HEK293 (cell line): ENCODE data around the gene IQGAP3.
A peak's percentile ranks its signal among the peaks of the same experiment; 100 is the strongest.

Experiments used
- CTCF ChIA-PET: fragments of 350-600 bp; formaldehyde crosslinking; extraction: SDS; loops from one replicate; lab custom pipeline; 2021; ENCODE audit warnings: antibody characterized with exemption; lab: Yijun Ruan, JAX
- POLR2A ChIA-PET: fragments of 300-600 bp; formaldehyde crosslinking; extraction: SDS; loops from one replicate; lab custom pipeline; 2020; ENCODE audit warnings: antibody characterized with exemption, inconsistent platforms; lab: Yijun Ruan, JAX
- H3K27ac ChIP-seq: fragments of 200-500 bp; sonication (Bioruptor generic); 2 replicates; pipeline ENCODE4 v1.5.1; 2014; ENCODE audit warnings: low read depth, low read length, control low read depth, inconsistent platforms; ENCODE audit errors: extremely low read depth
- H3K36me3 ChIP-seq, 2 experiments: fragments of 200-500 bp in 1 of 2; sonication (Bioruptor generic) in 1 of 2; 1 replicate in 1 of 2; 2 replicates in 1 of 2; pipeline ENCODE4 v1.5.1; 2014 to 2017; ENCODE audit warnings: inconsistent platforms in 2 of 2, low read length in 2 of 2; ENCODE audit not compliant: control insufficient read depth in 2 of 2, insufficient read depth in 1 of 2
- H3K4me1 ChIP-seq: fragments of 200-500 bp; sonication (Bioruptor generic); 2 replicates; pipeline ENCODE4 v1.5.1; 2014; ENCODE audit warnings: mild to moderate bottlenecking, low read length, inconsistent platforms; ENCODE audit not compliant: control insufficient read depth, insufficient read depth
- H3K4me3 ChIP-seq: 2 replicates; pipeline ENCODE4 v1.5.1; 2011; ENCODE audit warnings: low read depth, mild to moderate bottlenecking, control low read depth, low read length, moderate library complexity
- H3K9me3 ChIP-seq: fragments of 200-500 bp; sonication (Bioruptor generic); 2 replicates; pipeline ENCODE4 v1.5.1; 2014; ENCODE audit warnings: low read depth, low read length, inconsistent platforms; ENCODE audit not compliant: control insufficient read depth, insufficient read depth
- BCL11A ChIP-seq: fragments of 450-650 bp; formaldehyde crosslinking; IDR thresholded peaks from 2 replicates; pipeline ENCODE4 v1.5.1; 2016; ENCODE audit warnings: low read depth, missing biosample characterization, missing genetic modification characterization
- EGR2 ChIP-seq: fragments of 450-650 bp; formaldehyde crosslinking; IDR thresholded peaks from 2 replicates; pipeline ENCODE4 v1.5.1; 2016; ENCODE audit warnings: low read depth, missing biosample characterization, missing genetic modification characterization
- HOXA7 ChIP-seq: sonication (generic); formaldehyde crosslinking; IDR thresholded peaks from 2 replicates; pipeline ENCODE4 v1.8.1; 2022; ENCODE audit warnings: missing genetic modification reagents, borderline replicate concordance
- IKZF3 ChIP-seq: fragments of 450-650 bp; IDR thresholded peaks from 2 replicates; pipeline ENCODE4 v1.5.0; 2018; ENCODE audit warnings: missing biosample characterization, mild to moderate bottlenecking, missing genetic modification characterization, moderate library complexity
- KLF10 ChIP-seq: fragments of 450-650 bp; IDR thresholded peaks from 2 replicates; pipeline ENCODE4 v1.5.1; 2018; ENCODE audit warnings: missing biosample characterization, mild to moderate bottlenecking, missing genetic modification characterization
- KLF16 ChIP-seq: fragments of 450-650 bp; formaldehyde crosslinking; IDR thresholded peaks from 2 replicates; pipeline ENCODE4 v1.5.1; 2017; ENCODE audit warnings: missing biosample characterization, missing genetic modification characterization
- KLF7 ChIP-seq: fragments of 450-650 bp; formaldehyde crosslinking; IDR thresholded peaks from 2 replicates; pipeline ENCODE4 v1.5.1; 2016; ENCODE audit warnings: missing biosample characterization, missing genetic modification characterization, borderline replicate concordance
- KLF9 ChIP-seq: fragments of 450-650 bp; formaldehyde crosslinking; IDR thresholded peaks from 2 replicates; pipeline ENCODE4 v1.5.1; 2016; ENCODE audit warnings: missing biosample characterization, missing genetic modification characterization, low read depth
- SCRT1 ChIP-seq: fragments of 450-650 bp; formaldehyde crosslinking; IDR thresholded peaks from 2 replicates; pipeline ENCODE4 v1.5.1; 2016; ENCODE audit warnings: missing biosample characterization, missing genetic modification characterization, borderline replicate concordance
- SCRT2 ChIP-seq: fragments of 450-650 bp; formaldehyde crosslinking; IDR thresholded peaks from 2 replicates; pipeline ENCODE4 v1.5.1; 2016; ENCODE audit warnings: missing biosample characterization, missing genetic modification characterization
- ZEB2 ChIP-seq: fragments of 450-650 bp; formaldehyde crosslinking; IDR thresholded peaks from 2 replicates; pipeline ENCODE4 v1.5.1; 2016; ENCODE audit warnings: missing biosample characterization, missing genetic modification characterization
- ZFP41 ChIP-seq: fragments of 450-650 bp; formaldehyde crosslinking; IDR thresholded peaks from 2 replicates; pipeline ENCODE4 v1.5.1; 2016; ENCODE audit warnings: missing biosample characterization, missing genetic modification characterization, borderline replicate concordance
- ZIC2 ChIP-seq: fragments of 450-650 bp; formaldehyde crosslinking; IDR thresholded peaks from 2 replicates; pipeline ENCODE4 v1.5.1; 2016; ENCODE audit warnings: missing biosample characterization, missing genetic modification characterization
- ZNF138 ChIP-seq: fragments of 450-650 bp; formaldehyde crosslinking; IDR thresholded peaks from 2 replicates; pipeline ENCODE4 v1.5.1; 2016; ENCODE audit warnings: missing biosample characterization, missing genetic modification characterization, borderline replicate concordance
- ZNF148 ChIP-seq: fragments of 450-650 bp; formaldehyde crosslinking; IDR thresholded peaks from 2 replicates; pipeline ENCODE4 v1.5.0; 2017; ENCODE audit warnings: missing biosample characterization, missing genetic modification characterization, borderline replicate concordance
- ZNF169 ChIP-seq: fragments of 450-650 bp; formaldehyde crosslinking; IDR thresholded peaks from 2 replicates; pipeline ENCODE4 v1.5.1; 2016; ENCODE audit warnings: missing biosample characterization, missing genetic modification characterization
- ZNF223 ChIP-seq: fragments of 450-650 bp; formaldehyde crosslinking; IDR thresholded peaks from 2 replicates; pipeline ENCODE4 v1.5.1; 2016; ENCODE audit warnings: missing biosample characterization, missing genetic modification characterization
- ZNF302 ChIP-seq: fragments of 450-650 bp; formaldehyde crosslinking; IDR thresholded peaks from 2 replicates; pipeline ENCODE4 v1.5.1; 2016; ENCODE audit warnings: missing biosample characterization, missing genetic modification characterization, low read depth
- ZNF341 ChIP-seq: fragments of 450-650 bp; formaldehyde crosslinking; IDR thresholded peaks from 2 replicates; pipeline ENCODE4; 2016; ENCODE audit warnings: low read depth, missing biosample characterization, missing genetic modification characterization
- ZNF37A ChIP-seq: fragments of 450-650 bp; IDR thresholded peaks from 2 replicates; pipeline ENCODE4 v1.5.1; 2018; ENCODE audit warnings: missing biosample characterization, missing genetic modification characterization
- ZNF449 ChIP-seq: fragments of 450-650 bp; formaldehyde crosslinking; IDR thresholded peaks from 2 replicates; pipeline ENCODE4 v1.5.1; 2017; ENCODE audit warnings: missing biosample characterization, mild to moderate bottlenecking, missing genetic modification characterization, moderate library complexity
- ZNF530 ChIP-seq: fragments of 450-650 bp; formaldehyde crosslinking; IDR thresholded peaks from 2 replicates; pipeline ENCODE4 v1.5.1; 2016; ENCODE audit warnings: low read depth, missing biosample characterization, missing genetic modification characterization
- ZNF548 ChIP-seq: fragments of 450-650 bp; formaldehyde crosslinking; IDR thresholded peaks from 2 replicates; pipeline ENCODE4 v1.5.1; 2016; ENCODE audit warnings: missing biosample characterization, missing genetic modification characterization
- ZNF600 ChIP-seq: fragments of 450-650 bp; formaldehyde crosslinking; IDR thresholded peaks from 2 replicates; pipeline ENCODE4 v1.5.1; 2016; ENCODE audit warnings: missing biosample characterization, missing genetic modification characterization
- ZNF747 ChIP-seq: fragments of 450-650 bp; formaldehyde crosslinking; IDR thresholded peaks from 2 replicates; pipeline ENCODE4 v1.5.1; 2016; ENCODE audit warnings: missing biosample characterization, missing genetic modification characterization
- TF ChIP-seq, protein P1 (sequence below): fragments of 450-650 bp; formaldehyde crosslinking; IDR thresholded peaks from 2 replicates; pipeline ENCODE4 v1.5.1; 2016; ENCODE audit warnings: missing biosample characterization, missing genetic modification characterization
- TF ChIP-seq, protein P2 (sequence below): fragments of 450-650 bp; formaldehyde crosslinking; IDR thresholded peaks from 2 replicates; pipeline ENCODE4 v1.5.1; 2016; ENCODE audit warnings: missing biosample characterization, missing genetic modification characterization

IQGAP3 gene

DNA sequence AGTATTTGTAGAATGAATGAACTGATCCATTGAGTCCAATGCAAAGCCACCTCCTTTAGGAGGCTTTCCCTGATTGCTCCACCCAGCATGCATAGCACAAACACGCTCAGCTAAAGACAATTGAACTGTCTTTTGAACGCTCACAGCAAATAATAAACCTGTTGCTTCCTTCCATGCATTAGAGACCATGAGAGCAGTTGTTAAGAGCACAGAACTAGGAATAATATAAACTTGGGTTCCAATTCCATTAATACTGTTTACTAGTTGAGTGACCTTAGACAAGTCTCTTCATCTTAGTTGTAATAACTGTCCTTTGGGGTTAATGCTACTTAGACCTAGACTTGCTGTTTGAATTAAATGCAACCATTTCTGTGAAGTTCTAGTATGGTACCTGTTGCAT, 65.9 kb downstream of the IQGAP3 start:
- Histone ChIP-seq H3K36me3 (no peaks in the 10 kb centered on the region), H3K4me1 (no peaks in the 10 kb centered on the region), H3K4me3 (no peak overlapping the region), H3K9me3 (no peaks in the 10 kb centered on the region), H3K27ac (no peak overlapping the region)
- ChIA-PET CTCF (interaction anchor here (0.6 to 1.2 kb wide), 3 partner anchors 26 to 737 kb away, joined by 3 to 4 read pairs (median 3); no protein-coding TSS in a partner anchor), POLR2A (no interaction called here)
- TF ChIP-seq SCRT2 (tag by site-specific recombination) (peak; percentile 90), SCRT1 (tag by site-specific recombination) (0 out of 2 replicates have a peak, but pooled peaks have one; percentile 39), ZFP41 (no peak)

- no peak overlapping the region for H3K27ac ChIP-seq
- H3K9me3 ChIP-seq = no peaks in the 10 kb centered on the region
- CTCF ChIA-PET = interaction anchor here (0.7 to 1.3 kb wide), 3 partner anchors 23 to 152 kb away, joined by 3 to 4 read pairs (median 3); no protein-coding TSS in a partner anchor
- H3K4me1 ChIP-seq = no peaks in the 10 kb centered on the region
- H3K36me3 ChIP-seq = no peaks in the 10 kb centered on the region
- H3K4me3 ChIP-seq = no peak overlapping the region
- POLR2A ChIA-PET = interaction anchor here (0.6 to 1.3 kb wide), 6 partner anchors 13 to 124 kb away, joined by 3 to 7 read pairs (median 4); partner anchors contain the start of gene NAXE
- TF ChIP-seq ZNF449 (tag by site-specific recombination) = no peak
- TF ChIP-seq HOXA7 (CRISPR knock-in tag) = no peak
- no peak for TF ChIP-seq KLF9 (tag by site-specific recombination)
- no peak for TF ChIP-seq ZNF148 (tag by site-specific recombination)
- no peak for TF ChIP-seq ZEB2 (tag by site-specific recombination)
- TF ChIP-seq KLF7 (tag by site-specific recombination) = peak; percentile 32; the same call in 1 of the 2 replicates
- no peak for TF ChIP-seq ZNF37A (tag by site-specific recombination)
- no peak for TF ChIP-seq SCRT1 (tag by site-specific recombination)
- TF ChIP-seq ZIC2 (tag by site-specific recombination) = no peak
- TF ChIP-seq KLF10 (tag by site-specific recombination) = no peak
- TF ChIP-seq ZNF302 = no peak
- TF ChIP-seq ZNF223 (tag by site-specific recombination) = no peak
- no peak for TF ChIP-seq IKZF3
- TF ChIP-seq ZNF341 (tag by site-specific recombination) = no peak
- TF ChIP-seq EGR2 = no peak
- TF ChIP-seq, protein P1, sequence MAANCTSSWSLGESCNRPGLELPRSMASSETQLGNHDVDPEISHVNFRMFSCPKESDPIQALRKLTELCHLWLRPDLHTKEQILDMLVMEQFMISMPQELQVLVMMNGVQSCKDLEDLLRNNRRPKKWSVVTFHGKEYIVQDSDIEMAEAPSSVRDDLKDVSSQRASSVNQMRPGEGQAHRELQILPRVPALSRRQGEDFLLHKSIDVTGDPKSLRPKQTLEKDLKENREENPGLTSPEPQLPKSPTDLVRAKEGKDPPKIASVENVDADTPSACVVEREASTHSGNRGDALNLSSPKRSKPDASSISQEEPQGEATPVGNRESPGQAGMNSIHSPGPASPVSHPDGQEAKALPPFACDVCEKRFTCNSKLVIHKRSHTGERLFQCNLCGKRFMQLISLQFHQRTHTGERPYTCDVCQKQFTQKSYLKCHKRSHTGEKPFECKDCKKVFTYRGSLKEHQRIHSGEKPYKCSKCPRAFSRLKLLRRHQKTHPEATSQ (tag by site-specific recombination) = no peak
- no peak for TF ChIP-seq ZNF169 (tag by site-specific recombination)
- no peak for TF ChIP-seq KLF16 (tag by site-specific recombination)
- TF ChIP-seq ZNF138 (tag by site-specific recombination) = 0 out of 2 replicates have a peak, but pooled peaks have one; percentile 30
- TF ChIP-seq, protein P2, sequence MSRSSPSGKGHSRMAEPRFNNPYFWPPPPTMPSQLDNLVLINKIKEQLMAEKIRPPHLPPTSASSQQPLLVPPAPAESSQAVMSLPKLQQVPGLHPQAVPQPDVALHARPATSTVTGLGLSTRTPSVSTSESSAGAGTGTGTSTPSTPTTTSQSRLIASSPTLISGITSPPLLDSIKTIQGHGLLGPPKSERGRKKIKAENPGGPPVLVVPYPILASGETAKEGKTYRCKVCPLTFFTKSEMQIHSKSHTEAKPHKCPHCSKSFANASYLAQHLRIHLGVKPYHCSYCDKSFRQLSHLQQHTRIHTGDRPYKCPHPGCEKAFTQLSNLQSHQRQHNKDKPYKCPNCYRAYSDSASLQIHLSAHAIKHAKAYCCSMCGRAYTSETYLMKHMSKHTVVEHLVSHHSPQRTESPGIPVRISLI (tag by site-specific recombination) = no peak
- no peak for TF ChIP-seq ZNF747 (tag by site-specific recombination)
- TF ChIP-seq ZNF530 (tag by site-specific recombination) = no peak
- no peak for TF ChIP-seq BCL11A (tag by site-specific recombination)
- 0 out of 2 replicates have a peak, but pooled peaks have one; percentile 17 for TF ChIP-seq ZNF548
- TF ChIP-seq ZNF600 (tag by site-specific recombination) = no peak
These were observed 66.6 kb downstream of the IQGAP3 start for GRCh38 chr1:156505679-156506298.
